Endothelial cell of umbilical vein (primary cell): ENCODE measurements around the gene CALHM1. TPM values are rescaled to one million over a fixed set of nuclear protein-coding genes. Genes with fewer than 3 reads are reported as not detected.
"Not testable (repeated sequence)": the region's sequence is repeated elsewhere in the genome, so short reads cannot be mapped to it uniquely, and the experiment has no call there.

Source experiments
- BruUV-seq: library from RNA; stranded (reverse); fragments of 400-500 nt; replicated peaks from 2 replicates; lab custom pipeline; 2021; lab: Mats Ljungman, UMichigan
- CTCF ChIA-PET: fragments of 300-600, 350-600 bp; sonication (Branson Sonifier 250); formaldehyde crosslinking; loops from one replicate; lab custom pipeline; 2021; ENCODE audit warnings: antibody characterized with exemption, inconsistent platforms; lab: Charles Lee
- POLR2A ChIA-PET: fragments of 300-600, 350-600 bp; sonication (Branson Sonifier 250); formaldehyde crosslinking; loops from one replicate; lab custom pipeline; 2021; ENCODE audit warnings: antibody characterized with exemption, inconsistent platforms; lab: Charles Lee
- DNase-seq: peaks from one replicate; pipeline ENCODE4 v3.0.0-alpha.2; 2011; ENCODE audit warnings: low read depth, low spot score
- FAIRE-seq: peaks from 2 replicates; lab custom pipeline; 2011; peaks lifted over from hg19 to GRCh38; lab: Jason Lieb, UNC
- H2AFZ ChIP-seq: 2 replicates; pipeline ENCODE4 v1.6.0; 2012; ENCODE audit warnings: low read depth, low read length, control low read depth, inconsistent platforms
- H3K27ac ChIP-seq: 2 replicates; pipeline ENCODE4 v1.5.1; 2011; ENCODE audit warnings: low read depth, mild to moderate bottlenecking, control low read depth, low read length, moderate library complexity; ENCODE audit not compliant: insufficient read depth
- H3K27me3 ChIP-seq, 2 experiments: 2 replicates each; pipeline versions ENCODE4 v1.6.0 to v1.6.1; 2011; ENCODE audit warnings: low read length in 2 of 2, mixed read lengths in 1 of 2; ENCODE audit not compliant: control insufficient read depth in 2 of 2, insufficient read depth in 2 of 2
- H3K36me3 ChIP-seq, 2 experiments: 2 replicates in 1 of 2; 3 replicates in 1 of 2; pipeline ENCODE4 v1.5.1; 2011; ENCODE audit warnings: low read length in 2 of 2, mild to moderate bottlenecking in 1 of 2, moderate library complexity in 1 of 2; ENCODE audit not compliant: control insufficient read depth in 2 of 2, insufficient read depth in 2 of 2; ENCODE audit errors: extremely low read depth in 1 of 2
- H3K4me1 ChIP-seq: 3 replicates; pipeline ENCODE4 v1.5.1; 2011; ENCODE audit warnings: mild to moderate bottlenecking, low read length; ENCODE audit not compliant: control insufficient read depth, insufficient read depth; ENCODE audit errors: extremely low read depth
- H3K4me2 ChIP-seq: 2 replicates; pipeline ENCODE4 v1.6.1; 2011; ENCODE audit warnings: low read length, control low read depth, mixed read lengths; ENCODE audit not compliant: insufficient read depth
- H3K4me3 ChIP-seq, 3 experiments: fragments of 200-600 bp in 1 of 3; sonication (generic), shearing (Covaris generic) in 1 of 3; replicated peaks in 1 of 3; 2 replicates each; pipeline ENCODE4 v1.5.1; 2011 to 2016; ENCODE audit warnings: control low read depth in 3 of 3, low read length in 3 of 3, mild to moderate bottlenecking in 2 of 3, inconsistent platforms in 1 of 3, low read depth in 1 of 3, moderate library complexity in 1 of 3; ENCODE audit not compliant: insufficient read depth in 1 of 3
- H3K79me2 ChIP-seq: 2 replicates; pipeline ENCODE4 v1.6.0; 2012; ENCODE audit warnings: low read length, inconsistent platforms; ENCODE audit not compliant: control insufficient read depth, insufficient read depth
- H3K9ac ChIP-seq: replicated peaks from 2 replicates; pipeline ENCODE3; 2011; ENCODE audit warnings: low read length, control low read depth; ENCODE audit not compliant: insufficient read depth; ENCODE audit errors: extremely low read depth
- H3K9me1 ChIP-seq: replicated peaks from 3 replicates; pipeline ENCODE4 v1.6.0; 2011; ENCODE audit warnings: mild to moderate bottlenecking, low read length; ENCODE audit not compliant: control insufficient read depth, insufficient read depth; ENCODE audit errors: extremely low read depth
- H3K9me3 ChIP-seq: replicated peaks from 2 replicates; pipeline ENCODE4 v1.5.1; 2012; ENCODE audit warnings: low read length, inconsistent platforms; ENCODE audit not compliant: control insufficient read depth, insufficient read depth
- H4K20me1 ChIP-seq: replicated peaks from 2 replicates; pipeline ENCODE3; 2011; ENCODE audit warnings: mild to moderate bottlenecking, low read length; ENCODE audit not compliant: control insufficient read depth, insufficient read depth; ENCODE audit errors: extremely low read depth
- EZH2 ChIP-seq: IDR thresholded peaks from 2 replicates; pipeline ENCODE4 v1.6.1; 2012; ENCODE audit warnings: borderline replicate concordance, low read depth, mild to moderate bottlenecking, moderate library complexity, low read length, inconsistent platforms; ENCODE audit not compliant: severe bottlenecking
- FOS ChIP-seq: IDR thresholded peaks from 2 replicates; pipeline ENCODE4 v1.6.1; 2011; ENCODE audit warnings: mild to moderate bottlenecking, low read length, moderate library complexity, borderline replicate concordance; ENCODE audit not compliant: insufficient read depth
- GATA2 ChIP-seq: IDR thresholded peaks from 2 replicates; pipeline ENCODE4 v1.7.0; 2011; ENCODE audit warnings: low read depth, mild to moderate bottlenecking, moderate library complexity, mixed read lengths, low read length; ENCODE audit not compliant: insufficient read length, insufficient read depth
- JUN ChIP-seq: IDR thresholded peaks from 2 replicates; pipeline ENCODE4 v1.6.1; 2011; ENCODE audit warnings: borderline replicate concordance, low read depth; ENCODE audit not compliant: insufficient read length, insufficient read depth
- MYC ChIP-seq: IDR thresholded peaks from one replicate; pipeline ENCODE4 v1.6.1; 2011; ENCODE audit warnings: mild to moderate bottlenecking, low read depth, low read length
- POLR2A ChIP-seq: IDR thresholded peaks from 2 replicates; pipeline ENCODE4 v1.6.1; 2012; ENCODE audit warnings: low read depth, mild to moderate bottlenecking, control low read depth, low read length
- POLR2AphosphoS5 ChIP-seq: IDR thresholded peaks from 2 replicates; pipeline ENCODE4 v1.6.1; 2012; ENCODE audit warnings: low read depth, mild to moderate bottlenecking, control low read depth, low read length, moderate library complexity; ENCODE audit not compliant: insufficient read depth
- dilution Hi-C: fragments of 300-500 bp; cut with MboI; formaldehyde crosslinking; loops from one replicate; pipeline ENCODE4 v1.15.0; 2019; ENCODE audit warnings: low sequenced_read_pairs; ENCODE audit not compliant: extremely low pct_ligation_motif_present
- intact Hi-C: fragments of 100-400 bp; cut with micrococcal nuclease; formaldehyde crosslinking; loops from one replicate; pipeline ENCODE4 v1.10.0; 2022
- polyA plus RNA-seq, 4 experiments: library from polyadenylated mRNA; depleted of rRNA in 3 of 4; stranded (reverse) in 3 of 4; unstranded in 1 of 4; fragments of >200 nt; gene quantifications; 2 replicates each; pipeline versions ENCODE4 v1.2.1 to v1.2.3, GENCODE V29; 2011 to 2012; ENCODE audit warnings: missing spikeins in 1 of 4
- total RNA-seq: library from RNA; stranded (reverse); gene quantifications from 2 replicates; pipeline ENCODE4 v1.2.3, GENCODE V29; 2021
- TF ChIP-seq, protein P1 (sequence below), 2 donors: IDR thresholded peaks; 1 replicate in 1 of 2; 2 replicates in 1 of 2; pipeline ENCODE4 v1.5.1; 2011; ENCODE audit warnings: low read length in 2 of 2, mild to moderate bottlenecking in 2 of 2, moderate library complexity in 2 of 2, control low read depth in 1 of 2, inconsistent platforms in 1 of 2, low read depth in 1 of 2; ENCODE audit not compliant: insufficient read depth in 1 of 2; ENCODE audit errors: extremely low read depth in 1 of 2
- TF ChIP-seq, protein P2 (sequence below): IDR thresholded peaks from 2 replicates; pipeline ENCODE4 v1.6.1; 2011; ENCODE audit not compliant: insufficient read depth, insufficient read length

Gene CALHM1
- total and polyA plus RNA-seq, 2 donors (not counting 3 experiments of a cell fraction or from before 2014, with no cell fraction given): not detected

DNA sequence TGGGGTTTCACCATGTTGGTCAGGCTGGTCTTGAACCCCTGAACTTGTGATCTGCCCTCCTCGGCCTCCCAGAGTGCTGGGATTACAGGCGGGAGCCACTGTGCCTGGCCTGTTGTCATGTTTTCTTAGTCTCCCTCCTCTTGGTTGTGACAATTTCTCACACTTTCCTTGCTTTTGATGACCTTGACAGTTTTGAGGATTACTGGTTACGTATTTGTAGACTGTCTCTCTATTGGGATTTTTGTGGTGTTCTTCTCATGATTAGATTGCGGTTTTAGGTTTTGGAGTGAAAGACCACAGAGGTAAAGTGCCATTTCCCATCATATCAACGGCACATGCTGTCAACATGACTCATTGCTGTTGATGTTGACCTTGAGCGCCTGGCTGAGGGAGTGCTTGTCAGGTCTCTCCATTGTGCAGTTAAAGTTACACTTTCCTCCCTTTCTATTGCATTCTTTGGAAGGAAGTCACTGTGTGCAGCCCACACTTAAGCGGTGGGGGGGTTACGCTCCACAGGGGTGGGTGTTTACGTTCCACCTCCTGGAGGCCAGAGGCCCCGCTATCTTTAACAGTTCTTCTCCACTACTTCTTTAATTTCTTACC lies 45.6 kb upstream of the CALHM1 start:
- peaks cover 10% of the 10 kb centered on the region for H3K4me1 ChIP-seq
- peak overlapping the region; percentile 56 for H3K27ac ChIP-seq
- H3K79me2 ChIP-seq: no peaks in the 10 kb centered on the region
- H3K9me3 ChIP-seq: no peaks in the 10 kb centered on the region
- ChIA-PET POLR2A (interaction anchor here (0.6 to 0.7 kb wide), 2 partner anchors 241 to 344 kb away, joined by 5 to 9 read pairs; no protein-coding TSS in a partner anchor), CTCF (interaction anchor here (0.6 to 1.8 kb wide), 11 partner anchors 10 to 285 kb away, joined by 3 to 11 read pairs (median 3); no protein-coding TSS in a partner anchor)
- peak overlapping the region; percentile 48 for H3K4me2 ChIP-seq
- intact Hi-C loops (loop anchor here (5.0 kb wide), 1 partner anchor 78 kb away; no protein-coding TSS in a partner anchor), dilution Hi-C loops (no loop called here)
- BruUV-seq: no TSS peak
- H3K9ac ChIP-seq: peak overlapping the region; percentile 32
- no peaks in the 10 kb centered on the region for H3K36me3 ChIP-seq
- no peaks in the 10 kb centered on the region for H3K9me1 ChIP-seq
- H2AFZ ChIP-seq: peak overlapping the region; percentile 35
- DNase-seq (peak; percentile 94), FAIRE-seq (peak; percentile 100)
- TF ChIP-seq EZH2 (no peak), POLR2AphosphoS5 (peak; percentile 94), JUN (peak; percentile 92), FOS (peak; percentile 95), POLR2A (no peak), MYC (peak; percentile 14), GATA2 (peak; percentile 55)
- TF ChIP-seq, protein P1, sequence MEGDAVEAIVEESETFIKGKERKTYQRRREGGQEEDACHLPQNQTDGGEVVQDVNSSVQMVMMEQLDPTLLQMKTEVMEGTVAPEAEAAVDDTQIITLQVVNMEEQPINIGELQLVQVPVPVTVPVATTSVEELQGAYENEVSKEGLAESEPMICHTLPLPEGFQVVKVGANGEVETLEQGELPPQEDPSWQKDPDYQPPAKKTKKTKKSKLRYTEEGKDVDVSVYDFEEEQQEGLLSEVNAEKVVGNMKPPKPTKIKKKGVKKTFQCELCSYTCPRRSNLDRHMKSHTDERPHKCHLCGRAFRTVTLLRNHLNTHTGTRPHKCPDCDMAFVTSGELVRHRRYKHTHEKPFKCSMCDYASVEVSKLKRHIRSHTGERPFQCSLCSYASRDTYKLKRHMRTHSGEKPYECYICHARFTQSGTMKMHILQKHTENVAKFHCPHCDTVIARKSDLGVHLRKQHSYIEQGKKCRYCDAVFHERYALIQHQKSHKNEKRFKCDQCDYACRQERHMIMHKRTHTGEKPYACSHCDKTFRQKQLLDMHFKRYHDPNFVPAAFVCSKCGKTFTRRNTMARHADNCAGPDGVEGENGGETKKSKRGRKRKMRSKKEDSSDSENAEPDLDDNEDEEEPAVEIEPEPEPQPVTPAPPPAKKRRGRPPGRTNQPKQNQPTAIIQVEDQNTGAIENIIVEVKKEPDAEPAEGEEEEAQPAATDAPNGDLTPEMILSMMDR (IDR thresholded peaks at IDR 0.05; ENCODE audit: extremely low read depth in 1 of 2, insufficient read depth in 1 of 2, low read depth in 1 of 2, low read length in 2 of 2): no peak
- TF ChIP-seq, protein P2, sequence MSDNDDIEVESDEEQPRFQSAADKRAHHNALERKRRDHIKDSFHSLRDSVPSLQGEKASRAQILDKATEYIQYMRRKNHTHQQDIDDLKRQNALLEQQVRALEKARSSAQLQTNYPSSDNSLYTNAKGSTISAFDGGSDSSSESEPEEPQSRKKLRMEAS: peak; percentile 4
- H3K27me3 ChIP-seq: peaks cover 2 to 17% of the 10 kb centered on the region in 2 experiments
- H3K4me3 ChIP-seq: no peak overlapping the region
- H4K20me1 ChIP-seq: no peaks in the 10 kb centered on the region

- H4K20me1 ChIP-seq, dilution Hi-C loops, H3K79me2 ChIP-seq, H3K4me2 ChIP-seq, H3K9me1 ChIP-seq, FAIRE-seq, H3K9me3 ChIP-seq, DNase-seq, H2AFZ ChIP-seq, BruUV-seq, H3K36me3 ChIP-seq, H3K9ac ChIP-seq, H3K4me3 ChIP-seq: not testable (repeated sequence)
- ChIA-PET CTCF (interaction anchor here (1.0 to 1.6 kb wide), 4 partner anchors 12 to 89 kb away, joined by 3 to 5 read pairs (median 4); no protein-coding TSS in a partner anchor), POLR2A (interaction anchor here (0.6 kb wide), 1 partner anchor 183 kb away, joined by 3 read pairs; no protein-coding TSS in a partner anchor)
- Histone ChIP-seq H3K27me3 (peaks cover 6 to 19% of the 10 kb centered on the region in 2 experiments), H3K27ac (peak overlapping the region; percentile 46), H3K4me1 (peaks cover 10% of the 10 kb centered on the region)
- intact Hi-C loops: loop anchor here (5.0 kb wide), 1 partner anchor 79 kb away; no protein-coding TSS in a partner anchor
Observed at GRCh38 chr10:103503777-103504176, 45.1 kb upstream of the CALHM1 start.
